ENCODE measurements around the gene FAIM2.

FAIM2 gene

DNA sequence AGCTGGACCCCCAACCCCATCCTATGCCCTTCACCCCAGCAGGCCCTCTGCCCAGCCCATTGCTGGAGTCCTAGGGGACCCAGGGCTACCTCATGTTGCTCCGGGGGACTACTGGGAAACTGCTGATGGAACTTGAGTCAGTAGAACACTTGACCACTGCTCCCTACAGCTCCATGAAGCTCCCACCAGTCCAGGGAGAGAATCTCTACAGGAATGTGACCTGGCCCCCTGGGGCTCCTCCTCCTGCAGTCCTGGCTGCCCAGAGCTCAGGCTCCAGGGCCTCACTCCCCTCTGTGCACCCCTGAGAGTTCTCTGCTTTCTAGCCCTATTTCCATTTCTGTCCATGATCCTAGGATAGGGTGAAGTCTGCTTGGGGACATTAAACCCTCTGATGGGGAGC lies 36.0 kb upstream of the FAIM2 start:
- no peak for DNase-seq (ENCODE audit: low read depth in 2 of 2)

DNA sequence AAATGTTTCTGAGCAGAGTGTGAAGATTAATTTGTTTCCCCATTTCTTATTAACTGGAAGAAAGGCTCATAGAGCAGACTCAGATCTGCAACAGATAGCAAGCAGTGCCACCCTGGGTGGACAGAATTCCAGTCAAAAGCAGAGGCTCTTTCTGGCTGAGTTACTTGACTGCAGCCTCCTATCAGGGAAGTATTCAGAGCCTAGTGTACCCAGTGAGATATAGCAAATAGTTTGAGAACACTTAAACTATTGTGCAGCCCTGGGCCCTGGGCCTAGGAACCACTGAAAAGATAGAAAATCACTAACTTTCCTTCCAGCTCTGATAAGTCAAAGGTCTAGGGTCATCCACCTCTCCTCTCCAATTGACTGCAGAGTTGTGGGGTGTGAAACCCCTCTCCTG lies 35.6 kb upstream of the FAIM2 start:
- DNase-seq (ENCODE audit: low read depth in 2 of 2) = no peak

DNA sequence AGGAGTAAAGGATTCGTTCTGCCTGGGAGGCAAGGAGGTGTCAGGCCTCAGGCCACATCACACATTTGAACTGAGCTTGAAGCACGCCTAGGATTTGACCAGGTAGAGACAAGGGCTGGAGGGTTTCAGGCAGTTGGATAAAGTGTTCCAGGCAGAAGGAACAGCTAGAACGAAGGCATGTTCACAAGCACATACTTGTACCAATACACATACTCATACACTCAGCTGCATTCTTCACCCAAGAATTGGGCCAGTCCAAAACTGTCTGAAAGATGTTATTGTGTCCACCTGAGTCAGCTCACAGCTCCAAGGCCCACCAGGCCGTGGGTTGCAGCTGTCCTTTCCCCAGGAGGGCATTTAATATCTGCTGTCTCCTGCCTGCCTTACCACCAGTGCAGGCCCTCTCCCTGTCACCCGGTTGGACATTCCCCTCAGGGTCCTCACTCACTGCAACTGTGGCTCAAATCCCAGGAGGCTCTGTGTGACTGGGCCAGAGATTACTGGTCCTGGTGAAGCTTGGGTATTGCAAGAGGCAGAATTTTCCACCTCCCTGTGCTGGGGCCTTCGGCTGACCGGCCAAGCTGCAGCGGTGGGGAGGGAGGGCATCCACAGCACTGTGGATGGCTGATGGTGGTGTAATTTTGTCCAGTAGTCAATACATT lies 34.1 kb upstream of the FAIM2 start:
- DNase-seq (ENCODE audit: low read depth in 2 of 2) = no peak

DNA sequence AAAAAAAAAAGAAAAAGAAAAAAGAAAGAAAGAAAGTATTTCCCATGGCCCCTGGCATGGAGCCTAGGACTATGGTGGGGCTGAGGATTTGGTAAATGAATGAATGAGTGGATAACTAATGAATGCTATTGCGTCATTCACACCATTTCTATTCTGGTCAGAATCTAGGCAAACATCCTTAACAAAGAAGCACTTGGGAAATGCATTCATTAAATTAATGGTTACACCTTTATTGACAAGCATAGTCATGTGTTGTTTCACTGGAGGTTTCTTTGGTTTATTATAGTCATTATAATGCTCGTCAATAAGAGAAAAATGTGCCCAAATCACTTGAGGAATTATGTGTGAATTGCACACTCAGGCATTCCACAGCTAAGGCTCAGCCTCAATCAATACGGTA lies 33.2 kb upstream of the FAIM2 start:
- DNase-seq (ENCODE audit: low read depth in 2 of 2) = no peak

DNA sequence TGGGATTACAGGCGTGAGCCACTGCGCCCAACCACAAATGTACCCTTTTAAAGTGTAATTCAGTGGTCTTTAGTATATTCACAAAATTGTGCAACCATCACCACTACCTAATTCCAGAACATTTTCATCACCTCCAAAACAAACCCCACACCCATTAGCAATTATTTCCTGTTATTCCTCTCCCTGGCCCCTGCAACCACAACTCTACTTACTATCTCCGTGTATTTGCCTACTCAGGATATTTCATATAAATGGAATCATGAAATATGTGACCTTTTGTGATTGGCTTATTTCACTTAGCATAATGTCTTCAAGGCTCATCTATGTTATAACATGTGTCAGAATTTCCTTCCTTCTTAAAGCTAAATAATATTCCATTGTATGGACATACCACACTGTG lies 30.8 kb upstream of the FAIM2 start:
- DNase-seq (ENCODE audit: low read depth in 2 of 2) = no peak

DNA sequence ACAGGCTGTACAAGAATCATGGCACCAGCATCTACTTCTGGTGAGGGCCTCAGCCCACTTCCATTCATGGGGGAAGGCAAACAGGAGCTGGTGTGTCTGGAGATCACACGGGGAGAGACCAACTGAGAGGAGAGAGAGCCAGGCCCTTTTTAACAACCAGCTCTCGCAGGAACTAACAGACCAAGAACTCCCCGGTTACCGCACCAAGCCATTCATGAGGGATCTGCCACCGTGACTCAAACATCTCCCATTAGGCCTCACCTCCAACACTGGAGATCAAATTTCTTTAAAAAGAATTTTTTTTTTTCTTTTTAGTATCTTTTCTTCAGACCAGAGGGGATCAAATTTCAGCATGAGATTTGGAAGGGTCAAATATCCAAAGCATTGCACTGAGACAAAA lies 30.1 kb upstream of the FAIM2 start:
- DNase-seq (ENCODE audit: low read depth in 2 of 2) = no peak

DNA sequence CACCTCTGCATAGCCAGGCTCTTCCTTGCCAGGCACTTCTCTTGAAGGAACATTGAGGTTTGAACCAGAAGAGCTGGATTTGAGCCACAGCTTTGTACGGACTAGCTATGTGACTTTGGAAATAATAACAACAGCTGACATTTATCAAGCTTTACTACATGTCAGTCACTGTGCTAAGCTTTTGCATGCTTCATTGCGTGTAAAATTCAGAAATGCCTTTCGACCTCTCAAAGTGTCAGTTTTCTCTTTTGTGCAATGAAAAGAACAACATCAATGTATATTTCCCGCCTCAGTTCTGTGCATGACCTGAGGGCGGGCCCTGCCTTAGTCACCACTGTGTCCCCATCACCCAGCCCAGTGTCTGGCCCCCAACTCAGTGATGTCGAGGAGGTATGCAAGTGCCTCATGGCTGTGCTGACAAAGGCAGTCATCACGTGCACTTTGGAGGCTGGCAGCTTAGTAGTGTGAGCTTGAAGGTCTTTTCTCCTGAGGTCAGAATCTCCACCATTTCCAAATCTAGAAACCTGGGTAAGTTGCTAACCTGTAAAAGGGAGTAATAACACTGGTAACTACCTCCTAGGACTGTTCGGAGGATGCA lies 28.9 kb upstream of the FAIM2 start:
- DNase-seq (ENCODE audit: low read depth in 2 of 2) = no peak

DNA sequence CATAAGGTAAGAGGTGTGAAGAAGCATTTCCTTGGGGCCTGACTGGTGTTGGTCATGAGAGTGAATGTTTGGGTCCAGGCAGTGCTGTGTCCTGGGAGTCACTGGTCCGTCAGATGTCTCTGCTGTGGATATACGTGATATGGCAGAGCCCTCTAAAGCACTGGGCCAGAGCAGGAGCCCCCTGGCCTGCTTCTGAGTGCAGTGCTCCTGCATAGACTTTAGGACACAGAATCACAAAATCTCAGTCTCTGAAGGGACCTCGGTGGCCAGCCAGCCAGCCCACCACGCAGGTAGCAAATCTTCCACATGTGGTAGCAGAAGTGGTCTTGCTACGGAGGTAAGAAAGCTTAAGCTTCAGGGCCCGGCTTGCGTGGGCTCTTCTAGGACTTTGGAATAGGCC lies 28.3 kb upstream of the FAIM2 start:
- no peak for DNase-seq (ENCODE audit: low read depth in 2 of 2)

DNA sequence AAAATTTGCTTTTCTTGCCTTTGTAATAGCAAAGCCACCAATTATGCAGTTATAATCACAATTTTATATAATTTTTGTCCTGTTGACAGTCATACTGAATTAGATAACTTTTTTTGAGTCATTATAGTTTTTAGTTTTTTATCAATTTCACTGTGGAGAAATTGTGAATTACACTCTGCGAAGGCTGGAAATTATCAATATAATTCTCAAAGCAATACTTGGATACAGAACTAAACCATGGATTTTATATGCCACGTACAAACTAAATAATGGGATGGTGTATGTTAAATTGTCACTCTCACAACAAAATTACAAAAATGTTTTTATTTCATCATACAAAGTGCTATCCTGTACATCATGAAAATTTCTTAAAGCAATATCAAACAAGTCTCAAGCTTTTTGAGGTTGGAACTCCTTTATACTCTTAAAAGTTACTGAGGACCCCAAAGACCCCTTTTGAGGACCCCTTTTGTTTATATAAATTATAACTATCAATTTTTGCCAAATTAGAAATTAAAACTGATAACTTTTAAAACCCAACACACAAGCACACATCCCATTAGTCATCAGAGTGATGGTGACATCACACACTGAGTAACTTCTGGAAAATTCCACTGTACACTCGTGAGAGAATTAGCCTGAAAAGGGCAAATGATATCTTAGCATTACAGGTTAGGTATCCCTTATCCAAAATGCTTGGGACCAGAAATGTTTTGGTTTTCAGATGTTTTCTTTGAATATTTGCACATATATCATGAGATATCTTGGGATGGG lies 27.0 kb upstream of the FAIM2 start:
- DNase-seq (ENCODE audit: low read depth in 2 of 2) = no peak

DNA sequence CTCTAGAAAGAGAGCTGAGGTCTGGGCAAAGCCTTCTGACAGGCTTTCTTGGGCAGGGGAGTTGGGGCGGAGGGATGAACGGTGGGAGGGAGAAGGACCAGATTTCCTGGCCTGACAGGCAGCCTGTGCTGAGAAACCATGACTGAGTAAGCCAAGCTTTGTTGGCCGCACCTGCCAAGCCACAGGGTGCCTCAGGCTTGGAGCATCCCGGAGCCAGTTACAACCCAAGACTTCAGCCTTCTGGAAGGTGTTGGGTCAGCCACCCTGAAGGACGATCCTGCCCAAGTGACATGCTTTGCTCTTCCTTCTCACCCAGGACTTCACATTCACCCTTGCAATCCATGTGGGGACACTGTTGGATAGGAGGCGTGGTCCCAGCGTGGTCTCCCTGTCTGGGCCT lies 25.9 kb upstream of the FAIM2 start:
- no peak for DNase-seq (ENCODE audit: low read depth in 2 of 2)

DNA sequence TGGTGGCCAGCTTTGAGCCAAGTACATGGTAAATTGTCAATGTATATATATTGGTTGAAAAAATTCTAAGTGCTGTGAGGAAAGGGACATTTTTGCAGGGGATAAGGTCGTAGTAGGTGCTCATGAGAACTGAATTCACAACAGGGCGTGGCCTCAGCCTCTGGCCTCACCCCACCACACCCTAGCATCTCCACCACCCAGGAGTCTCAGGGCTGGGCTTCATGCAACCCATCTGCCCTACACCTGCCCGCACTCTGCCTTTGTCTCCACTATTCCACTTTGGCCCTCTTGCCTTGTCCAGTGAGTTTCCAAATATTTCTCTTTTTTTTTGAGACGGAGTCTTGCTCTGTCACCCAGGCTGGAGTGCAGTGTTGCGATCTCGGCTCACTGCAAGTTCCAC lies 24.8 kb upstream of the FAIM2 start:
- DNase-seq (ENCODE audit: low read depth in 2 of 2) = no peak

DNA sequence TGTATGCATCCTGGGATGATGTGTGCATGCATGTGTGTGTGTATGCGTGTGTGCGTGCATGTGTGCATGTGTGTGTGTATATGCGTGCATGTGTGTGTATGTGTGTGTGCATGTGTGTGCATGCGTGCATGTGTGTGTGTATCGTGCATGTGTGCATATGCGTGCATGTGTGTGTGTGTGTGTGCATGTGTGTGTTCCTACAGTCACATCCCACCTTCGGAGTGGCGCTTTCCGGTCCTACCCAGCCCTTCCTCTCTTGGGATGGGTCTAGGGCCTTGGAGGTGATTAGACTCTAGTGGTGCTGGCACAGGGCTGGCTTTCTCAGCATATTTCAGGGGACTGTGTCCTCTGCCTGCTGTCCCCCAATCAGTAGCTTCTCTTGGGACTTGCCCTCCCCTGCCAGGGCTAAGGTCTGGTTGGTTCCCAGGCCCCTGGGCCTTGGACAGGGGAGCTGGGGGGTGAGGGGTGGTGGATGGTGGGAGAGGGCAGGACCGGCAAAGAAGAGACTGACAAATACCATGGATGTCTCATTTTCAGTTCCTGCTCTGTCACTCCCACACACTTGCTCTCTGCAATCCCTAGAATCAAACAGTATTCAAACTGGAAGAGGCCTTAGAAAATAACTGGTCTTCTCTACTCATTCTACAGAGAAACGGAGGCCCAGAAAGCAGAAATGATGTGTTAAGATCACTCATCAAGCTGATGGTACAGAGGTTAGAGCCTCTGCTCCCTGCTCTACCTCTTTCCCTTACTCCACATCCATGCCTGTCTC lies 21.9 kb upstream of the FAIM2 start:
- no peak for DNase-seq (ENCODE audit: low read depth in 2 of 2)

DNA sequence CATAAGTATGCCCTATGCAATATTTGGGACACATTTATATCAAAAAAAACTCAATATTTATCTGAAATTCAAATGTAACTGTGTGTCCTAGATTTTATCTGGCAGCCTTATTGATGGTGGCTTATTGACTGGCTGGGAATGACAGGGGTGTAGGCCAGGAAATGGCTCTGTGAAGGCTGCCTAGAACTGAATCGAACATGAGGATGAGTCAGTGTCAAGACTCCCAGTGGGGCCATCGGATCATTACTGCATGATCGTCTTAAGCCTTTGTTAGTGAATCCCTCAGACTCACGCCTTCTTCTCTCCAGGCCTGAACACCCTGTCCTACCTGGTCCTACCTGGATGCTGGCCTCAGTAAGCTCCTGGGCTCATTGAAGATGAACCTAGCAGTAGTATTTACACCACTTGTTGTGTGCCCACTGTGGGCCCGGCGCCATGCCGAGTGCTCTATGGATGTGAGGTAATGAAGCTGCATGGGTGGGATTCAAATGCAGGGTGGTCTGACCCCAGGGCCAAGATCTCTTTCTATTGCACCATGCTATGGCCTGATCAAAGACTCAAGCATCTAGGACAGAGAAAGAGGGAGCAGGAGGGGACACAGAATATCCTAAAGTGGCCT lies 21.0 kb upstream of the FAIM2 start:
- DNase-seq (ENCODE audit: low read depth in 2 of 2) = no peak

DNA sequence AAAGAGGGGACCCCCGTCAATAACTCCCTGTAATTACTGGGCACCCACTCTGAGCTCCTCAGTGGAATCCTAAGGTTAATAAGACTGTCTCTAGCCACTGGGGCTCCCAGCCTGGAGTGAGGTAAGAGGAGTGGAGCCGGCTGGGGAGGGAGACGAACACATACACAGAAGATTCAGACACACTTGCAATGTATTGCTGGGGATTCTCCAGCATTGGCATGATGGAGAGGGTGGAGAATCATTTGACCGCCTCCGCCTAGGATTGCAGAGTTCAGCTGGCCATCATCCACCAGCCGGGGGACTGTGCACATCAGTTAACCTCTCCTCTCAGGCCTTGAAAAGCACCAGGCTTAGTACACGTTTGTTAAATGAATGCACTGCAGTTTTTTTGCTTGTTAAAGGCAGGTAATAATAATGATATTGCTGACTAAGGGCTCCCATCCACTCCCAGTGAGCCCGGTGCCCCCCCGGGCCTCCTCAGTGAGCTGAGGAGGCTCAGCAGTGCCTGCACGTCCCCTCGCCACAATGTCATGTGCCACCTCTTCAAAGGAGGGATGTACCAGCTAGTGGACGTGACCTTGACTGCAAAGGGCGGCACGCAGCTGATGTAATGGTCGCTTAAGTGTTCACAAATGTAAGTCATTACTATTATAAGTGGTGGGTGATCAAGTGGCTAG lies 20.3 kb upstream of the FAIM2 start:
- no peak for DNase-seq (ENCODE audit: low read depth in 2 of 2)

DNA sequence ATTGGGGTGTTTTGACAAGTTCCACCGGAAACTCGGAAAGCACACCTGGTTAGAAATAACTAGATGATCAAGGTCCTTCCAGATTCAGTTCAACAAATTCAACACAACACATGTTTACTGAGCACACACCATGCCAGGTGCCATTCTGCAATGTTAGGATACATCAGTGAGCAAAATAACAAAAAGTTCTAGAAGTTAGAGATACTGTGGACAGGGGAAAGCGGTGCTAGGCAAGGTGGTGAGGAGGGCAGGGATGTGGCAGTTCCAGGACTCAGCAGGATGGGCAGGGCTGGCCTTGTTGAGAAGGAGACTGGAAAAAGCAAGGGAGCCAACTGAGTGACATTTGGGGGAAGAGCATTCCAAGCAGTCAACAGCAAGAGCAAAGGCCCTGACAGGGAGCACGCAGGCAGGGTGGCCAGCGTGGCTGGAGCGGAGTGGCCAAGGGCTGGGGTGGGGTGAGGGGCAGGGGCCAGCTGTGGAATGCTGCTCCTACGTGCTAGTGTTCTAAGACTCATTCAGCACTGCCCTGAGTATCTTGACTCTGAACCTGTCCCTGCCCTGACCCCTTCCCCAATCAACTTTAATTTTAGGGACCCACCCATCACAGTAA lies 19.4 kb upstream of the FAIM2 start:
- DNase-seq (ENCODE audit: low read depth in 2 of 2) = no peak

DNA sequence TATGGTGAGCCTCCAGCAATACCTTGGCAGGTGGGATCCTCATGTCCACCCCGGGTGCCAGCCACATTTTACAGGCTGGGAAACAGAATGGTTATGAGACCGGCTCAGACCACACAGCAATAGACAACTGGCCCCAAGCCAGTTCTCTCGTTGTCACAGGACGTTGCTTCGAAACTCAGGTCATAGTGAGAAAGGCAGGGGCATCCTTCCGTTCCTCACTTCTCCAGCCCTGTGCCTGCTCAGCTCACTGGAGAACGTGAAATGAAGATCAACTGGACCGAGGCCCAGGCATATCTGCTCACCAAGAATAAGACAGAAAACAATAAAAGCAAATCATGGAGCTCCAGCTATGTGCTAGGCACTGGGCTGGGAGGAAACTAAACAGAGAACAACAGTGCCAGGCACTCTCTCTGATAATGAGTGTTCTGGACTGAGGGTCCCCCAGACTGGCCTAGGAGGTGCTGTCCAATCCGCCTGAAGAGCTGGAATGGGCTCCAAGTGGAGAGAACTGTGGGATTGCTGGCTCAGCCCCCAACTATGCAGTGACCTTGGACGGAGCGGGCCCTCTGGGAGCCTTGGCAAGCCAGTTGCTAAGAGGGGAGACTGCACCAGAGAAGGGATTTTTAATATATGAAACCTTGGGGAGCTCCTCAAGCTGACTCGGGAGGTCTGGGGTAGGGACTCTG lies 18.8 kb upstream of the FAIM2 start:
- DNase-seq (ENCODE audit: low read depth in 2 of 2) = no peak

DNA sequence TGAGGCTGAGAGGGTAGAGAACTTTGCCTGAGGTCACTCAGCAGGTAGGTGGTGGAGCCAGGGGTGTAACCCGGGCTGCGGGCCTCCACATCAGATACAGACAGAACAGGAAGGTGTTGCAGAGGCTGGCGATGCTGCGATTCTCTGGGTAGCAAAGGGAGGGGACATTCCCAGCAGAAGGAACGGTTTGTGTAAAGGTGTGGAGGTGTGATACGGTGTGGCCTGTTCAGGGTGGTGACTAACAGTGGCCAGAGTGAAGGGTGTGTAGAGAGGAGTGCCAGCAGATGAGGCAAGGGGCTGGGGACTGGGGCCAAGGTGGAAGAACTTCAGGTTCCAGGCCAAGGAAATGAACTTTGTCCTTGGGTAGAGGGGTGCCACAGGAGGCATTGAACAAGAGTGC lies 18.2 kb upstream of the FAIM2 start:
- DNase-seq (ENCODE audit: low read depth in 2 of 2) = no peak

DNA sequence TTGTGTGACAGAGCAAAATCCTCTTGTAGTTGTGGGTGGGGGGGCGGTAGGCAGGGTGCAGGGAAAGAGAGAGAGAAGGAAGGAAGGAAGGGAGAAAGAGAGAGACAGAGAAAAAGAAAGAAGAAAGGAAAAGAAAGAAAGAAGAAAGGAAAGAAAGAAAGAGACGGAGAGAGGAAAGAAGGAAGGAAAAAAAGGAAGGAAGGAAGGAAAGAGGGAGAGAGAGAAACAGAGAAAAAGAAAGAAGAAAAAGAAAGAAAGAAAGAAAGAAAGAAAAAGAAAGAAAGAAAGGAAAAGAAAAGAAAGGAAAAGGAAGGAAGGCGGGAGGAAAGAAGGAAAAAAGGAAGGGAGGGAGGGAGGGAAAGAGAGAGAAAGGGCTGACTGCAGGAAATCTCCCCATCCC lies 17.6 kb upstream of the FAIM2 start:
- DNase-seq (ENCODE audit: low read depth in 2 of 2) = no peak

DNA sequence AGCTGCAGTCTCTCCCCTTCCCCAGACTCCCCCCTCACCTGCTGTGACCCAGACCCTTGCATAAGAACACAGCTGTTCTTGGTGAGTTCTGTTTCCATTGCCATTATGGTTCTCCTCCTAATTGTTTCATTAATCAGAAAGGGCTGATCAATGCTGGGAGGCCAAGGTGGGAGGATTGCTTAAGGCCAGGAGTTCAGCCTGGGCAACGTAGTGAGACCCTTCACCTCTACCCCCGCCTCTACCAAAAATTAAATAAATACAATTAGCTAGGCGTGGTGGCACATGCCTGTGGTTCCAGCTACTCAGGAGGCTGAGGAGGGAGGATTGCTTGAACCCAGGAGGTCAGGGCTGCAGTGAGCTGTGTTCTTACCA lies 17.2 kb upstream of the FAIM2 start:
- no peak for DNase-seq (ENCODE audit: low read depth in 2 of 2)

DNA sequence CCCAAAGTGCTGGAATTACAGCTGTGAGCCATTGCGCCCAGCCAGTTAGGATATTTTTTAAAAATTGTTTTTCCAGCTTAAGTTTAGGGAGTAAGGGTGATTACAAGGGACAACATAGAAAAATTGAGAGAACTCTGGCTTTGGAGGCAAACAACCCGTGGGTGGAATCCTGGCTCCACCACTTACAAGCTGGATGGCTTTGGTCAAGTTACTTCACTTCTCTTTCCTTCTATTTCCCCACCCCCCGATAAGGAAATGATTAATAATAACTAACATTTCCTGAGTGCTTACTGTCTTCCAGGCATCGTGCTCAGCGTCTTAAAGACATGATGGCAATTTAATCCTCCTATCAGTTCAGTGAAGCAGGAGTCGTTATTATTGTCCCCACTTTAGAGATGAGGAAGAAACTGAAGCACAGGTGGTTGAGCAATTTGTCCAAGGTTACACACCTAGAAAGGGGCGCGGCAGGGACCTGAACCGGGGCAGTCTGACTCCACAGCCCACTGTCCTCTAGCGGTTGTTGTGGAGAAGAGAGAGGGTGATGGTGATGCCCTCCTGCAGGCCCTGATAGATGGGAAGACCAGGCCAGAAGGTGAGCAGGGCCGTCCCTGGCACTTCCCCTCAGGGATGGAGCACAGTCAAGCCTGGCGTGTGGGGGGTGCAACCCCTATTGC lies 16.7 kb upstream of the FAIM2 start:
- DNase-seq (ENCODE audit: low read depth in 2 of 2) = no peak
